ENCODE data around the gene PSMD5. TPM values are rescaled to one million over a fixed set of nuclear protein-coding genes. Genes with fewer than 3 reads are reported as not detected.
A peak's percentile ranks its signal among the peaks of the same experiment; 100 is the strongest.

Gene PSMD5
- polyA plus RNA-seq, 1 of the 3 experiments (the other 2 are of a cell fraction): 13.7 TPM

GRCh38 chr9:120888626-120889025 lies 45.9 kb upstream of the PSMD5 start (continued):
- TF ChIP-seq FOXJ3 (CRISPR knock-in tag; IDR thresholded peaks at IDR 0.05) (no peak), NFIC (IDR thresholded peaks at IDR 0.05; ENCODE audit: borderline replicate concordance) (no peak), FOXM1 (IDR thresholded peaks at IDR 0.05; ENCODE audit: low read depth) (no peak), EZH2phosphoT487 (IDR thresholded peaks at IDR 0.05; ENCODE audit: borderline replicate concordance, low read depth) (no peak), MXI1 (IDR thresholded peaks at IDR 0.05; ENCODE audit: low read depth, low read length) (no peak), TAF1 (IDR thresholded peaks at IDR 0.05; ENCODE audit: borderline replicate concordance, low read depth, low read length) (no peak), USF1 (IDR thresholded peaks at IDR 0.05; ENCODE audit: borderline replicate concordance, low read depth) (no peak), TCF12 (IDR thresholded peaks at IDR 0.05) (no peak), POLR2AphosphoS5 (IDR thresholded peaks at IDR 0.05; ENCODE audit: low read depth, low read length) (no peak)

- no peak for DNase-seq
- Histone ChIP-seq H3K4me1 (ENCODE audit: control insufficient read depth in 1 of 2, insufficient read depth in 2 of 2, low read depth in 1 of 2, low read length in 1 of 2) (peaks cover 5 to 11% of the 10 kb centered on the region in 2 experiments; a peak in 2 of 4 replicates), H3K27ac (ENCODE audit: low read depth in 2 of 2, low read length in 1 of 2) (no peak overlapping the region), H2AFZ (ENCODE audit: low read depth) (no peak overlapping the region), H3K9me2 (no peaks in the 10 kb centered on the region), H3K36me3 (replicated peaks in 1 of 2; ENCODE audit: control insufficient read depth in 1 of 2, insufficient read depth in 2 of 2, low read length in 1 of 2) (no peaks in the 10 kb centered on the region), H3K9me3 (no peaks in the 10 kb centered on the region), H3K4me3 (ENCODE audit: low read depth in 2 of 2, low read length in 1 of 2) (no peak overlapping the region), H3K9ac (no peak overlapping the region), H4K20me1 (ENCODE audit: insufficient read depth) (no peaks in the 10 kb centered on the region), H3K27me3 (ENCODE audit: insufficient read depth) (no peaks in the 10 kb centered on the region), H3K79me2 (ENCODE audit: insufficient read depth) (no peaks in the 10 kb centered on the region), H3K4me2 (no peak overlapping the region), H3F3A (replicated peaks; ENCODE audit: insufficient read depth) (no peaks in the 10 kb centered on the region)
- WGBS (ENCODE audit: low lambda C conversion rate): 68% methylated on average over 8 of the region's 8 CpGs
- ChIA-PET CTCF (interaction anchor here (1.1 to 1.8 kb wide), 5 partner anchors 9 to 50 kb away, joined by 3 to 4 read pairs (median 4); no protein-coding TSS in a partner anchor), POLR2A (no interaction called here)
- TF ChIP-seq FOSL2 (IDR thresholded peaks at IDR 0.05; ENCODE audit: borderline replicate concordance, low read depth) (peak; percentile 47; the same call in 1 of the 2 replicates), NFIC (IDR thresholded peaks at IDR 0.05; ENCODE audit: borderline replicate concordance) (peak; percentile 51; the same call in 1 of the 2 replicates), RAD21 (IDR thresholded peaks at IDR 0.05; ENCODE audit: low read length) (no peak), RFX5 (IDR thresholded peaks at IDR 0.05; ENCODE audit: low read length) (no peak), SMC3 (IDR thresholded peaks at IDR 0.05; ENCODE audit: low read depth, low read length) (no peak), JUND (IDR thresholded peaks at IDR 0.05) (peak; percentile 52; the same call in 1 of the 2 replicates), RCOR1 (IDR thresholded peaks at IDR 0.05; ENCODE audit: low read length) (no peak), RXRA (IDR thresholded peaks at IDR 0.05; ENCODE audit: borderline replicate concordance, low read depth) (peak; percentile 51; the same call in 1 of the 2 replicates), SIN3A (IDR thresholded peaks at IDR 0.05; ENCODE audit: borderline replicate concordance, low read depth, low read length) (no peak), FOXM1 (IDR thresholded peaks at IDR 0.05; ENCODE audit: low read depth) (no peak), ZBTB33 (IDR thresholded peaks at IDR 0.05; ENCODE audit: borderline replicate concordance, low read depth) (no peak), EZH2phosphoT487 (IDR thresholded peaks at IDR 0.05; ENCODE audit: borderline replicate concordance, low read depth) (no peak), MXI1 (IDR thresholded peaks at IDR 0.05; ENCODE audit: low read depth, low read length) (no peak), MEF2A (IDR thresholded peaks at IDR 0.05; ENCODE audit: borderline replicate concordance, low read depth) (no peak), ELF1 (IDR thresholded peaks at IDR 0.05) (no peak), EP300 (IDR thresholded peaks at IDR 0.05; ENCODE audit: borderline replicate concordance in 1 of 2, low read depth in 1 of 2, low read length in 1 of 2) (peak in 1 of 2 experiments; percentile 55; a peak in 1 of 4 replicates), IRF3 (IDR thresholded peaks at IDR 0.05; ENCODE audit: low read depth, low read length) (no peak), REST (IDR thresholded peaks at IDR 0.05; ENCODE audit: low read depth, low read length) (no peak), PBX3 (IDR thresholded peaks at IDR 0.05) (peak; percentile 92)
Observed at GRCh38 chr9:120886490-120886967, 43.8 kb upstream of the PSMD5 start.

Measured in SK-N-SH (cell line).